Brain microvascular endothelial cell (primary cell): ENCODE measurements around the gene ADARB1.

ENCODE experiments used
- DNase-seq: peaks from one replicate; pipeline ENCODE4 v3.0.0-alpha.2; 2020
- H3K27ac ChIP-seq: fragments of 250-450 bp; sonication (Bioruptor Pico); 2 replicates; pipeline ENCODE4 v1.5.1; 2020; ENCODE audit warnings: mild to moderate bottlenecking, moderate library complexity
- H3K27me3 ChIP-seq: fragments of 250-450 bp; sonication (Bioruptor Pico); replicated peaks from 2 replicates; pipeline ENCODE4 v1.5.1; 2020; ENCODE audit warnings: mild to moderate bottlenecking
- H3K36me3 ChIP-seq: fragments of 250-450 bp; sonication (Bioruptor Pico); replicated peaks from 2 replicates; pipeline ENCODE4 v1.5.1; 2020; ENCODE audit warnings: mild to moderate bottlenecking
- H3K4me3 ChIP-seq: 2 replicates; pipeline ENCODE4 v1.5.1; 2011; ENCODE audit warnings: low read depth, mild to moderate bottlenecking, control low read depth, low read length, moderate library complexity
- in situ Hi-C: cut with HindIII; loops from 2 replicates; pipeline ENCODE4 v1.10.0; 2017; ENCODE audit warnings: low sequenced_read_pairs, low pct_ligation_motif_present
- TF ChIP-seq, protein P1 (sequence below): IDR thresholded peaks from 2 replicates; pipeline ENCODE4 v1.5.1; 2011; ENCODE audit warnings: low read depth, mild to moderate bottlenecking, moderate library complexity, low read length, control low read depth, inconsistent platforms; ENCODE audit errors: missing control alignments

ADARB1 gene

DNA sequence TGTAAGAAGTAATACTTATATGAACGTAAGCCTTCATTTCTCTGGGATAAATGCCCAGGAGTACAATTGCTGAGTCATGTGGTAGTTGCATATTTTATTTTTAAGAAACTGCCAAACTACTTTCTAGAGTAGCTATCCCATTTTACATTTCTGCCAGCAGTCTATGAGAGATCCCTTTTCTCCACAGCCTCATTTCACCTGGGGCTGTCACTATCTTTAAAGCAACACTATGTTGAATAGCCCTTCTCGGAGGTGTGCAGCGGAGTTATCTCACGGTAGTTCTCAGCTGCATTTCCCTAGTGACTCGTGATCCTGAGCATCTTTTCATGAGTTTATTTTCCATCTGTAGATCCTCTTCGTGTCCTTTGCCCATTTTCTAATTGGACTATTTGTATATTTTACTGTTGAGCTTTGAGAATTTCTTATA is 93.4 kb downstream of the ADARB1 start:
- H3K4me3 ChIP-seq, result no peak overlapping the region
- peaks cover 5% of the 10 kb centered on the region for H3K36me3 ChIP-seq
- in situ Hi-C loops, result no loop called here
- H3K27me3 ChIP-seq, result no peaks in the 10 kb centered on the region
- peak overlapping the region; percentile 33 for H3K27ac ChIP-seq
- DNase-seq, result no peak
- TF ChIP-seq, protein P1, sequence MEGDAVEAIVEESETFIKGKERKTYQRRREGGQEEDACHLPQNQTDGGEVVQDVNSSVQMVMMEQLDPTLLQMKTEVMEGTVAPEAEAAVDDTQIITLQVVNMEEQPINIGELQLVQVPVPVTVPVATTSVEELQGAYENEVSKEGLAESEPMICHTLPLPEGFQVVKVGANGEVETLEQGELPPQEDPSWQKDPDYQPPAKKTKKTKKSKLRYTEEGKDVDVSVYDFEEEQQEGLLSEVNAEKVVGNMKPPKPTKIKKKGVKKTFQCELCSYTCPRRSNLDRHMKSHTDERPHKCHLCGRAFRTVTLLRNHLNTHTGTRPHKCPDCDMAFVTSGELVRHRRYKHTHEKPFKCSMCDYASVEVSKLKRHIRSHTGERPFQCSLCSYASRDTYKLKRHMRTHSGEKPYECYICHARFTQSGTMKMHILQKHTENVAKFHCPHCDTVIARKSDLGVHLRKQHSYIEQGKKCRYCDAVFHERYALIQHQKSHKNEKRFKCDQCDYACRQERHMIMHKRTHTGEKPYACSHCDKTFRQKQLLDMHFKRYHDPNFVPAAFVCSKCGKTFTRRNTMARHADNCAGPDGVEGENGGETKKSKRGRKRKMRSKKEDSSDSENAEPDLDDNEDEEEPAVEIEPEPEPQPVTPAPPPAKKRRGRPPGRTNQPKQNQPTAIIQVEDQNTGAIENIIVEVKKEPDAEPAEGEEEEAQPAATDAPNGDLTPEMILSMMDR, result no peak

DNA sequence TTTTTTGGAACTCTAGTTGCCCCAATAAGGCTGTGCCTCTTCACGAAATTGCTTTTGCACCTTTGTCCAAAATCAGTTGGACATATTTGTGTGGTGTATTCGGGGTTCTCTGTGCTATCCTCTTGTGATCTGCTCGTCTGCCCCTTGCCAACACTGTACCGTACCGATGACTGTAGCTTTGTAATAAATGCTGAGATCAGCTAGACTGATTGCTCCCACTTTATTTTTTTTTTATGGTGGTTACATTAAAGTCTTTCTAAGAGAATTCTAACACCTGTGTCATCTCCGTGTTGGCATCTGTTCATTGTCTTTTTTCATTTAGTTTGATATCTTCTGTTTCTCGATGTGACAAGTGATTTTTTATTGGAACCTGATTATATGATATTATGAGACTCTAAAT is 94.1 kb downstream of the ADARB1 start:
- in situ Hi-C loops, result no loop called here
- TF ChIP-seq, protein P1, result no peak
- H3K27ac ChIP-seq, result no peak overlapping the region
- H3K4me3 ChIP-seq, result no peak overlapping the region
- no peaks in the 10 kb centered on the region for H3K27me3 ChIP-seq
- no peak for DNase-seq
- peaks cover 5% of the 10 kb centered on the region for H3K36me3 ChIP-seq

DNA sequence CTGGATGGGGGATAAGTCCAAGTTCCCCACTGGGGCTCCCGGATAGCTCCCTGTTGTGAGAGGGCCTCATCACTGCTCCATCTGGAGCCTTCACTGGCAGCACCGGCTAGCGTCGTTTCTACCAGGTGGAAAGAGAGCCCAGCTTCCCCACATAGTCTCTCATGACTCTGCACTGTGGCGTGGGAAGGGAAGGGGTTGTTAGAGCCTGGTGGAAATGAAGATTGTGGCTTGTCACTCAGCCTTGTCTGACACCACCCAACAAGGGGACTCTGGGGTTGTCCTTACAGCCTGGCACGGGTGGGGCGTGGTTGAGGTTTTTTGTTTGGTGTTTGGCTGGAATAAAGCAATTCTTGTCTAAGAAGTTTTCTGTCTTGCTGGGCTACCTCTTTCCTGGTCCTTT is 94.6 kb downstream of the ADARB1 start:
- in situ Hi-C loops, result no loop called here
- no peak for DNase-seq
- H3K27ac ChIP-seq, result no peak overlapping the region

DNA sequence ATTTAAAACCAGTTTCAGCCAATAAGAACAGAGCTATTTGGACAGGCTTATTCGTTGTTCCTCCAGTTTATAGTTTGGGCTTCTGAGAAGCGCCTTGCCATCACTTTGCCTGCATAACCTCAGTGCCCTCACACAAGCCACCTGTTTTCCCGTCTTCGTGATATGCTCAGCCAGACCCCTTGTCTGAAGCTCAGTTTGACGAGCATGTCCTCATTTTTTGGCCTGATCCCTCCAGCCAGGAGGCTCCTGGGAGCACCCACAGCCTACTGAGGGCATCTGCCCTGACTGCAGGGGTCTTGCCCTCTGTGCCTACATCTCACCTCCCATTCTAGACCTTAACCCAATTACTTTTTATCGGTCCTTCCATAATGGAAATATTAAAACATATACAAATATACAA is 95.3 kb downstream of the ADARB1 start:
- no peak overlapping the region for H3K4me3 ChIP-seq
- H3K27me3 ChIP-seq, result no peaks in the 10 kb centered on the region
- in situ Hi-C loops, result no loop called here
- no peak overlapping the region for H3K27ac ChIP-seq
- DNase-seq, result no peak
- TF ChIP-seq, protein P1, result no peak
- peaks cover 5% of the 10 kb centered on the region for H3K36me3 ChIP-seq

More for the DNA sequence above, 94.6 kb downstream of the ADARB1 start:
- H3K27me3 ChIP-seq, result no peaks in the 10 kb centered on the region
- H3K4me3 ChIP-seq, result no peak overlapping the region
- TF ChIP-seq, protein P1, result no peak
- peaks cover 5% of the 10 kb centered on the region for H3K36me3 ChIP-seq

DNA sequence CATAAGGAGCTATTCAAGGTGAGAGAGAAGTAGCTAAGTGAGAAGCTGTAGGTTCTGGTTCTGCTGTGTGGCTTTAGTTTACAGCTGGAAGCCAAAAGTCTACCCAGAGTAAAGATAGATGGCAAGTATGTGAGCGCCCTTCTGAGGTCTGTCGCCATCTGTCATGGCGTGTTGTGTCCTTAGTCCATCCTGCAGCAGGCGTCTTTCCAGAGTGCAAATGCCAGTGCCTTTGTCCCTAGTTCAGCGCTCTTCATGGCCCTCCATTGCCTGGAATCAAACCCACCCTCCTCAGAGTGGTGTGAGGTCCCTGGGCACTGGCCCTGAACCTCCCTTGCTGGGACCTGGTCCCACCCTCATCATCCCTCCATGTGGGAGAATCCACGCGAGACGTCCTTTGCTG is 96.6 kb downstream of the ADARB1 start:
- no peak overlapping the region for H3K27ac ChIP-seq
- H3K4me3 ChIP-seq, result no peak overlapping the region
- no peaks in the 10 kb centered on the region for H3K27me3 ChIP-seq
- no peak for DNase-seq
- in situ Hi-C loops, result no loop called here
- H3K36me3 ChIP-seq, result peaks cover 7% of the 10 kb centered on the region
- TF ChIP-seq, protein P1, result no peak

DNA sequence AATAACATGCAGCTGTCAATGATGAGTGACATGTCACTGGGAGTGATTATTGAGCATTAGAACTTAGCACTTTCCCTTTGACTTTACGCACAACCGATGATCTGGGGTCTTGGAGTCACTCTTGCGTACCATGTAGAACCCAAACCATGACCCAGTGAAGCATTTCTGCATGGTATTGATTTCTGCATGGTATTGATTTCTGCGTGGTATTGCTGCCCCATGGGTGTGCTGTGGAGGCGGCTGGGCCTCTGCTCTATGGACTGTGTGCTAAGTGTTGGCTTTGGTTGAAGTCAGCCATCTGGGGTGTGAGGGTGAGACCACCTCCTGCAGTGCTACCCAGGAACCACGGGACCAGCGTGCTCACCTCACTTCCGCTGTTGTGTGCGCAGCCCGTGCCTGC is 98.0 kb downstream of the ADARB1 start:
- Histone ChIP-seq H3K4me3 (no peak overlapping the region), H3K27ac (no peak overlapping the region), H3K27me3 (no peaks in the 10 kb centered on the region), H3K36me3 (peaks cover 19% of the 10 kb centered on the region)
- in situ Hi-C loops, result no loop called here
- no peak for DNase-seq
- TF ChIP-seq, protein P1, result no peak
